Panc1 (cell line): ENCODE measurements around the gene CPXM1. TPM values are rescaled to one million over a fixed set of nuclear protein-coding genes. Genes with fewer than 3 reads are reported as not detected.

Experiments used
- ATAC-seq: fragments of 200-7000 bp; cut with Tn5 transposase; 2 replicates; pipeline ENCODE4 v1.9.1; 2020; ENCODE audit warnings: mild to moderate bottlenecking, moderate library complexity
- BruUV-seq: library from RNA; stranded (reverse); fragments of 400-500 nt; replicated peaks from 2 replicates; lab custom pipeline; 2021; lab: Mats Ljungman, UMichigan
- CTCF ChIA-PET: fragments of 300-600 bp; sonication (Branson Sonifier 250); formaldehyde crosslinking; loops from one replicate; lab custom pipeline; 2022; ENCODE audit warnings: antibody characterized with exemption; lab: Charles Lee
- POLR2A ChIA-PET: fragments of 300-600 bp; sonication (Branson Sonifier 250); formaldehyde crosslinking; loops from one replicate; lab custom pipeline; 2022; ENCODE audit warnings: antibody characterized with exemption; lab: Charles Lee
- DNase-seq: peaks from one replicate; pipeline ENCODE4 v3.0.0-alpha.2; 2010; ENCODE audit warnings: low read depth, low spot score
- H3K27ac ChIP-seq: 2 replicates; pipeline ENCODE4 v1.5.1; 2011; ENCODE audit warnings: mild to moderate bottlenecking, low read length, inconsistent platforms
- H3K27me3 ChIP-seq: fragments of 200-500 bp; sonication (Bioruptor generic); 2 replicates; pipeline ENCODE4 v1.6.0; 2014; ENCODE audit warnings: low read length, inconsistent platforms; ENCODE audit not compliant: control insufficient read depth, insufficient read depth
- H3K36me3 ChIP-seq: fragments of 200-500 bp; sonication (Bioruptor generic); 2 replicates; pipeline ENCODE4 v1.5.1; 2014; ENCODE audit warnings: inconsistent platforms, mild to moderate bottlenecking, low read length, moderate library complexity; ENCODE audit not compliant: control insufficient read depth, insufficient read depth
- H3K4me1 ChIP-seq: 2 replicates; pipeline ENCODE4 v1.5.1; 2011; ENCODE audit warnings: inconsistent platforms, mild to moderate bottlenecking, low read length, moderate library complexity; ENCODE audit not compliant: control insufficient read depth, insufficient read depth
- H3K4me3 ChIP-seq, 2 experiments: 2 replicates each; pipeline ENCODE4 v1.5.1; 2011 to 2012; ENCODE audit warnings: low read depth in 2 of 2, low read length in 2 of 2, mild to moderate bottlenecking in 2 of 2, inconsistent platforms in 1 of 2, moderate library complexity in 1 of 2
- H3K9me3 ChIP-seq: fragments of 200-500 bp; sonication (Bioruptor generic); 2 replicates; pipeline ENCODE4 v1.5.1; 2014; ENCODE audit warnings: low read depth, mild to moderate bottlenecking, inconsistent platforms, low read length, moderate library complexity; ENCODE audit not compliant: control insufficient read depth, insufficient read depth
- CTCF ChIP-seq: fragments of 450-650 bp; IDR thresholded peaks from 2 replicates; pipeline ENCODE4 v1.5.1; 2017; ENCODE audit warnings: mild to moderate bottlenecking
- POLR2AphosphoS5 ChIP-seq: IDR thresholded peaks from 2 replicates; pipeline ENCODE4 v1.6.1; 2012; ENCODE audit warnings: mild to moderate bottlenecking, low read depth, low read length, moderate library complexity
- REST ChIP-seq, 2 experiments: IDR thresholded peaks; 2 replicates each; pipeline ENCODE4 v1.6.1; 2011 to 2012; ENCODE audit warnings: low read depth in 2 of 2, control low read depth in 1 of 2, low read length in 1 of 2, mild to moderate bottlenecking in 1 of 2, moderate library complexity in 1 of 2; ENCODE audit not compliant: insufficient read depth in 1 of 2
- SIN3A ChIP-seq: IDR thresholded peaks from 2 replicates; pipeline ENCODE4 v1.6.1; 2012; ENCODE audit warnings: low read depth, mild to moderate bottlenecking, low read length, moderate library complexity, borderline replicate concordance; ENCODE audit not compliant: insufficient read depth
- TCF7L2 ChIP-seq: IDR thresholded peaks from 2 replicates; pipeline ENCODE4 v1.6.1; 2011; ENCODE audit warnings: mild to moderate bottlenecking, low read depth, low read length, inconsistent platforms
- in situ Hi-C: cut with HindIII; loops from 2 replicates; pipeline ENCODE4 v1.10.0; 2016; ENCODE audit warnings: low sequenced_read_pairs, low pct_unique_long_range_greater_than_20kb
- intact Hi-C: fragments of 100-400 bp; cut with micrococcal nuclease; formaldehyde crosslinking; loops from one replicate; pipeline ENCODE4 v1.10.0; 2022; ENCODE audit not compliant: unreplicated experiment
- total RNA-seq: library from RNA; stranded (reverse); gene quantifications from one replicate; pipeline ENCODE4 v1.2.1, GENCODE V29; 2021; ENCODE audit not compliant: unreplicated experiment

CPXM1 gene
- total RNA-seq, 1 experiment from 2014 or later: not detected

GRCh38 chr20:2817891-2818595 lies 17.6 kb upstream of the CPXM1 start:
- Histone ChIP-seq H3K4me1 (no peaks in the 10 kb centered on the region; the same call in 1 of the 2 replicates), H3K27ac (no peak overlapping the region), H3K9me3 (no peaks in the 10 kb centered on the region), H3K4me3 (no peak overlapping the region), H3K36me3 (no peaks in the 10 kb centered on the region), H3K27me3 (no peaks in the 10 kb centered on the region)
- TF ChIP-seq POLR2AphosphoS5: no peak
- TF ChIP-seq SIN3A: no peak
- no peak for TF ChIP-seq CTCF
- TF ChIP-seq REST (IDR thresholded peaks at IDR 0.05; ENCODE audit: insufficient read depth in 1 of 2, low read depth in 2 of 2, low read length in 1 of 2): no peak
- TF ChIP-seq TCF7L2: no peak
- ATAC-seq (no peak), DNase-seq (no peak)
- no TSS peak for BruUV-seq
- intact Hi-C loops: no loop called here
- CTCF ChIA-PET: no interaction called here
- in situ Hi-C loops: no loop called here
- POLR2A ChIA-PET: no interaction called here

GRCh38 chr20:2817341-2817726 lies 16.9 kb upstream of the CPXM1 start:
- no peak overlapping the region for H3K4me3 ChIP-seq
- peaks cover 1% of the 10 kb centered on the region; the same call in 1 of the 2 replicates for H3K9me3 ChIP-seq
- in situ Hi-C loops (no loop called here), intact Hi-C loops (no loop called here)
- DNase-seq (no peak), ATAC-seq (no peak)
- no peaks in the 10 kb centered on the region; the same call in 1 of the 2 replicates for H3K4me1 ChIP-seq
- no TSS peak for BruUV-seq
- H3K36me3 ChIP-seq: no peaks in the 10 kb centered on the region
- CTCF ChIA-PET: no interaction called here
- POLR2A ChIA-PET: no interaction called here
- H3K27ac ChIP-seq: no peak overlapping the region
- TF ChIP-seq POLR2AphosphoS5 (no peak), CTCF (no peak), SIN3A (no peak), REST (IDR thresholded peaks at IDR 0.05; ENCODE audit: insufficient read depth in 1 of 2, low read depth in 2 of 2, low read length in 1 of 2) (no peak), TCF7L2 (no peak)
- no peaks in the 10 kb centered on the region for H3K27me3 ChIP-seq
